H1 (cell line): ENCODE data around the gene BBS9. TPM values are rescaled to one million over a fixed set of nuclear protein-coding genes. Genes with fewer than 3 reads are reported as not detected.

Source experiments
- EGR1 ChIP-seq: IDR thresholded peaks from 2 replicates; pipeline ENCODE4 v1.6.1; 2011; ENCODE audit warnings: low read depth, low read length, borderline replicate concordance
- polyA plus RNA-seq, 7 experiments: library from polyadenylated mRNA; depleted of rRNA in 3 of 7; stranded (reverse) in 5 of 7; unstranded in 2 of 7; fragments of >200 nt in 5 of 7; fragments of 200-250 nt in 2 of 7; gene quantifications; 1 replicate in 5 of 7; 2 replicates in 1 of 7; 4 replicates in 1 of 7; pipeline versions ENCODE4 v1.2.1 to v1.2.3, GENCODE V29; 2011 to 2013; ENCODE audit warnings: missing spikeins in 2 of 7, mixed read lengths in 2 of 7
- total RNA-seq: library from RNA; stranded (reverse); fragmentation: NEBNext Ultra II Directional; extraction: Animal tissue kit (Norgen Biotek cat#: 25700); gene quantifications from 2 replicates; pipeline ENCODE4 v1.2.1, GENCODE V29; 2021

Gene BBS9
- total and polyA plus RNA-seq, 2 of the 8 experiments (the other 6 are each of a cell fraction or from before 2014, with no cell fraction given), result 22.3 to 37.0 TPM

GRCh38 chr7:33616752-33617151, 487.4 kb downstream of the BBS9 start (continued):
- TF ChIP-seq EGR1, result no peak
